PC-3 (cell line): Measurements from ENCODE around the gene BFSP2. TPM values are rescaled to one million over a fixed set of nuclear protein-coding genes. Genes with fewer than 3 reads are reported as not detected.

ENCODE experiments used
- ATAC-seq: fragments of 200-7000 bp; cut with Tn5 transposase; 2 replicates; pipeline ENCODE4 v1.9.1; 2020; ENCODE audit warnings: mild to moderate bottlenecking, moderate library complexity
- BruUV-seq: library from RNA; stranded (reverse); fragments of 400-500 nt; replicated peaks from 2 replicates; lab custom pipeline; 2021; lab: Mats Ljungman, UMichigan
- CTCF ChIA-PET: fragments of 300-600 bp; sonication (Branson Sonifier 250); formaldehyde crosslinking; loops from one replicate; lab custom pipeline; 2022; ENCODE audit warnings: antibody characterized with exemption; lab: Charles Lee
- POLR2A ChIA-PET: fragments of 300-600 bp; sonication (Branson Sonifier 250); formaldehyde crosslinking; loops from one replicate; lab custom pipeline; 2022; ENCODE audit warnings: antibody characterized with exemption; ENCODE audit not compliant: unreplicated experiment; lab: Charles Lee
- DNase-seq: peaks from one replicate; pipeline ENCODE4 v3.0.0-alpha.2; 2015
- H2AFZ ChIP-seq: fragments of 300-600 bp; sonication (generic); 2 replicates; pipeline ENCODE4 v1.6.0; 2016; ENCODE audit warnings: antibody characterized with exemption, low read length
- H3F3A ChIP-seq: fragments of 300-600 bp; sonication (generic); one replicate; pipeline ENCODE4 v1.6.0; 2017; ENCODE audit warnings: antibody characterized with exemption, low read length, control low read depth, mild to moderate bottlenecking; ENCODE audit not compliant: unreplicated experiment
- H3K27ac ChIP-seq: fragments of 300-600 bp; sonication (generic); 2 replicates; pipeline ENCODE4 v1.5.1; 2016; ENCODE audit warnings: mild to moderate bottlenecking, low read length
- H3K27me3 ChIP-seq: fragments of 300-600 bp; sonication (generic); 2 replicates; pipeline ENCODE4 v1.6.1; 2016; ENCODE audit warnings: low read length, mixed read lengths
- H3K36me3 ChIP-seq: fragments of 300-600 bp; sonication (generic); 2 replicates; pipeline ENCODE4 v1.6.1; 2016; ENCODE audit warnings: low read depth, mixed run types, low read length, mixed read lengths
- H3K4me1 ChIP-seq: fragments of 300-600 bp; sonication (generic); 2 replicates; pipeline ENCODE4 v1.5.1; 2016; ENCODE audit warnings: low read length; ENCODE audit not compliant: insufficient read depth
- H3K4me2 ChIP-seq: fragments of 300-600 bp; sonication (generic); 2 replicates; pipeline ENCODE4 v1.6.0; 2016; ENCODE audit warnings: low read length
- H3K4me3 ChIP-seq: fragments of 300-600 bp; sonication (generic); 2 replicates; pipeline ENCODE4 v1.5.1; 2016; ENCODE audit warnings: mild to moderate bottlenecking, low read length, mixed read lengths
- H3K79me2 ChIP-seq: fragments of 300-600 bp; sonication (generic); 2 replicates; pipeline ENCODE4 v1.6.1; 2017; ENCODE audit warnings: low read length, mixed read lengths
- H3K9ac ChIP-seq: fragments of 300-600 bp; sonication (generic); 2 replicates; pipeline ENCODE4 v1.6.0; 2016; ENCODE audit warnings: mild to moderate bottlenecking, low read length
- H3K9me2 ChIP-seq: fragments of 300-600 bp; sonication (generic); replicated peaks from 2 replicates; pipeline ENCODE4 v1.6.1; 2016; ENCODE audit warnings: mixed run types, low read length, mixed read lengths
- H3K9me3 ChIP-seq: fragments of 300-600 bp; sonication (generic); 2 replicates; pipeline ENCODE4 v1.6.1; 2016; ENCODE audit warnings: low read length, mixed read lengths
- H4K20me1 ChIP-seq: fragments of 300-600 bp; sonication (generic); 2 replicates; pipeline ENCODE4 v1.6.1; 2016; ENCODE audit warnings: low read length, mixed read lengths
- CTCF ChIP-seq: fragments of 300-600 bp; sonication (generic); conservative IDR thresholded peaks from 2 replicates; pipeline ENCODE4 v1.5.1; 2017; ENCODE audit warnings: antibody characterized with exemption, low read depth, mild to moderate bottlenecking, low read length
- EZH2 ChIP-seq: fragments of 300-600 bp; sonication (generic); IDR thresholded peaks from one replicate; pipeline ENCODE4 v1.6.1; 2017; ENCODE audit warnings: antibody characterized with exemption, mild to moderate bottlenecking, low read length; ENCODE audit not compliant: unreplicated experiment
- EZH2phosphoT487 ChIP-seq: fragments of 300-600 bp; sonication (generic); IDR thresholded peaks from 2 replicates; pipeline ENCODE4 v1.6.1; 2018; ENCODE audit warnings: mild to moderate bottlenecking, antibody characterized with exemption, low read length, borderline replicate concordance
- intact Hi-C: fragments of 100-400 bp; cut with micrococcal nuclease; formaldehyde crosslinking; loops from 2 replicates; pipeline ENCODE4 v1.9.0; 2023
- total RNA-seq: library from RNA; depleted of rRNA; stranded (reverse); fragments of >200 nt; gene quantifications from 2 replicates; pipeline ENCODE4 v1.2.3, GENCODE V29; 2014

Gene BFSP2
- total RNA-seq, 1 experiment from 2014 or later: not detected

GRCh38 chr3:133364704-133365103, 35.2 kb upstream of the BFSP2 start:
- Histone ChIP-seq H3K36me3 (no peaks in the 10 kb centered on the region), H3K4me1 (no peaks in the 10 kb centered on the region), H3K4me2 (no peak overlapping the region), H3F3A (no peaks in the 10 kb centered on the region), H3K79me2 (no peaks in the 10 kb centered on the region), H3K9ac (no peak overlapping the region), H3K27me3 (peaks cover 35% of the 10 kb centered on the region), H2AFZ (no peak overlapping the region), H4K20me1 (no peaks in the 10 kb centered on the region), H3K4me3 (no peak overlapping the region), H3K9me2 (no peaks in the 10 kb centered on the region), H3K9me3 (no peaks in the 10 kb centered on the region), H3K27ac (no peak overlapping the region)
- no peak for TF ChIP-seq EZH2
- TF ChIP-seq CTCF: no peak
- no peak for TF ChIP-seq EZH2phosphoT487
- POLR2A ChIA-PET: no interaction called here
- intact Hi-C loops: no loop called here
- no TSS peak for BruUV-seq
- DNase-seq (no peak), ATAC-seq (no peak)
- CTCF ChIA-PET: no interaction called here

GRCh38 chr3:133366921-133367320, 32.9 kb upstream of the BFSP2 start:
- Histone ChIP-seq H4K20me1 (no peaks in the 10 kb centered on the region), H2AFZ (no peak overlapping the region), H3K27me3 (peaks cover 29% of the 10 kb centered on the region), H3F3A (no peaks in the 10 kb centered on the region), H3K4me1 (no peaks in the 10 kb centered on the region), H3K79me2 (no peaks in the 10 kb centered on the region), H3K4me2 (no peak overlapping the region), H3K27ac (no peak overlapping the region), H3K9ac (no peak overlapping the region), H3K9me3 (no peaks in the 10 kb centered on the region), H3K9me2 (no peaks in the 10 kb centered on the region), H3K4me3 (no peak overlapping the region), H3K36me3 (no peaks in the 10 kb centered on the region)
- ATAC-seq (no peak), DNase-seq (no peak)
- ChIA-PET CTCF (no interaction called here), POLR2A (no interaction called here)
- BruUV-seq: no TSS peak
- no peak for TF ChIP-seq EZH2
- no peak for TF ChIP-seq CTCF
- TF ChIP-seq EZH2phosphoT487: no peak
- intact Hi-C loops: no loop called here

GRCh38 chr3:133367403-133367802, 32.5 kb upstream of the BFSP2 start:
- Histone ChIP-seq H3K27ac (no peak overlapping the region), H3K4me1 (no peaks in the 10 kb centered on the region), H2AFZ (no peak overlapping the region), H3K4me2 (no peak overlapping the region), H3K9ac (no peak overlapping the region), H3K4me3 (no peak overlapping the region), H3K9me3 (no peaks in the 10 kb centered on the region), H3K79me2 (no peaks in the 10 kb centered on the region), H3F3A (no peaks in the 10 kb centered on the region), H3K36me3 (no peaks in the 10 kb centered on the region), H4K20me1 (no peaks in the 10 kb centered on the region), H3K9me2 (no peaks in the 10 kb centered on the region), H3K27me3 (peaks cover 29% of the 10 kb centered on the region)
- TF ChIP-seq EZH2 (no peak), CTCF (no peak), EZH2phosphoT487 (no peak)
- BruUV-seq: no TSS peak
- ChIA-PET CTCF (no interaction called here), POLR2A (no interaction called here)
- intact Hi-C loops: no loop called here
- ATAC-seq (no peak), DNase-seq (no peak)
